Karpas-422 (cell line): ENCODE data around the gene NUP93. TPM values are rescaled to one million over a fixed set of nuclear protein-coding genes. Genes with fewer than 3 reads are reported as not detected.
"Not testable (repeated sequence)": the region's sequence is repeated elsewhere in the genome, so short reads cannot be mapped to it uniquely, and the experiment has no call there.

Source experiments
- DNase-seq: peaks from one replicate; pipeline ENCODE4 v3.0.0-alpha.2; 2015
- H2AFZ ChIP-seq: fragments of 200-600 bp; sonication (generic); 2 replicates; pipeline ENCODE4 v1.6.1; 2014; ENCODE audit warnings: antibody characterized with exemption, low read length, mixed read lengths
- H3K27ac ChIP-seq: fragments of 200-600 bp; sonication (generic); 2 replicates; pipeline ENCODE4 v1.5.1; 2014; ENCODE audit warnings: mild to moderate bottlenecking, low read length, moderate library complexity
- H3K27me3 ChIP-seq: fragments of 200-600 bp; sonication (generic); 2 replicates; pipeline ENCODE4 v1.6.1; 2014; ENCODE audit warnings: low read length, mixed read lengths
- H3K36me3 ChIP-seq: fragments of 200-600 bp; sonication (generic); 2 replicates; pipeline ENCODE4 v1.6.1; 2014; ENCODE audit warnings: low read length, mixed read lengths; ENCODE audit not compliant: insufficient read depth
- H3K4me1 ChIP-seq: fragments of 200-600 bp; sonication (generic); 2 replicates; pipeline ENCODE4 v1.6.1; 2014; ENCODE audit warnings: mild to moderate bottlenecking, low read length, mixed read lengths
- H3K4me2 ChIP-seq: fragments of 200-600 bp; sonication (generic); 2 replicates; pipeline ENCODE4 v1.6.1; 2014; ENCODE audit warnings: low read length, low read depth, mild to moderate bottlenecking; ENCODE audit not compliant: poor library complexity, severe bottlenecking
- H3K4me3 ChIP-seq: fragments of 200-600 bp; sonication (generic); 2 replicates; pipeline ENCODE4 v1.5.1; 2014; ENCODE audit warnings: mild to moderate bottlenecking, antibody characterized with exemption, low read length, mixed read lengths
- H3K79me2 ChIP-seq: fragments of 200-600 bp; sonication (generic); 2 replicates; pipeline ENCODE4 v1.6.1; 2014; ENCODE audit warnings: mild to moderate bottlenecking, low read length, mixed read lengths
- H3K9ac ChIP-seq: fragments of 200-600 bp; sonication (generic); 2 replicates; pipeline ENCODE4 v1.6.0; 2014; ENCODE audit warnings: low read length
- H3K9me2 ChIP-seq: fragments of 200-600 bp; sonication (generic), shearing (Covaris generic); replicated peaks from 2 replicates; pipeline ENCODE4 v1.6.0; 2014; ENCODE audit warnings: mild to moderate bottlenecking, low read length, moderate library complexity; ENCODE audit not compliant: insufficient read depth
- H3K9me3 ChIP-seq: fragments of 300-700, 200-600 bp; sonication (generic); 2 replicates; pipeline ENCODE4 v1.6.1; 2014; ENCODE audit warnings: low read length, mixed read lengths
- H4K20me1 ChIP-seq: fragments of 200-600 bp; sonication (generic); 2 replicates; pipeline ENCODE4 v1.6.1; 2014; ENCODE audit warnings: mild to moderate bottlenecking, antibody characterized with exemption, low read length, low read depth; ENCODE audit not compliant: insufficient read depth
- total RNA-seq: library from RNA; depleted of rRNA; stranded (reverse); fragments of >200 nt; shearing (Covaris generic); gene quantifications from 2 replicates; pipeline ENCODE4 v1.2.3, GENCODE V29; 2014; ENCODE audit warnings: low replicate concordance

The NUP93 gene
- total RNA-seq, 1 experiment from 2014 or later: 116 TPM

DNA sequence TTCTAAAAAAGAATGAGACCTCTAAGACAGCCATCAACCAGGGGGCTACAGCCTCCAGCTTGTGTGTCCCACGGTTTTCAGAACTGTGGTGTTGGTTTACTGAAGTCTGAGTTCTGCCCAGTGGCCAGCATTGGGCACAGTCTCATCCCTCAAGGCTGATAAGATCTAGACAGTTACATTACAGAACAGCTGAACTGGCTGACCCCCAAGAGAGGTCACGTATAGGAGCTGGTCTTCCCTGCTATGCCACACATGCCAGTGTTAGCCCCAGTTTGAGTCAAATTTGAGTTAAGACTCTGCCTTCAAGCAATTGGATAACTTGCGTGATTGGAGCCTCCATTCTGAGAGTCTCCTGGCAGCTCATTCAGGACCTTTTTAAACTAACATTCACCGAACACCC is 14.8 kb upstream of the NUP93 start:
- no peaks in the 10 kb centered on the region for H3K9me3 ChIP-seq
- DNase-seq: no peak
- H3K27me3 ChIP-seq: 0 out of 2 replicates have a peak, but pooled peaks cover 3% of the 10 kb centered on the region
- H4K20me1 ChIP-seq: no peaks in the 10 kb centered on the region
- no peaks in the 10 kb centered on the region for H3K4me1 ChIP-seq
- no peak overlapping the region for H2AFZ ChIP-seq
- H3K36me3 ChIP-seq: no peaks in the 10 kb centered on the region
- H3K79me2 ChIP-seq: no peaks in the 10 kb centered on the region
- H3K4me3 ChIP-seq: no peak overlapping the region
- no peaks in the 10 kb centered on the region for H3K9me2 ChIP-seq
- no peak overlapping the region for H3K27ac ChIP-seq
- no peak overlapping the region for H3K9ac ChIP-seq
- no peak overlapping the region for H3K4me2 ChIP-seq

DNA sequence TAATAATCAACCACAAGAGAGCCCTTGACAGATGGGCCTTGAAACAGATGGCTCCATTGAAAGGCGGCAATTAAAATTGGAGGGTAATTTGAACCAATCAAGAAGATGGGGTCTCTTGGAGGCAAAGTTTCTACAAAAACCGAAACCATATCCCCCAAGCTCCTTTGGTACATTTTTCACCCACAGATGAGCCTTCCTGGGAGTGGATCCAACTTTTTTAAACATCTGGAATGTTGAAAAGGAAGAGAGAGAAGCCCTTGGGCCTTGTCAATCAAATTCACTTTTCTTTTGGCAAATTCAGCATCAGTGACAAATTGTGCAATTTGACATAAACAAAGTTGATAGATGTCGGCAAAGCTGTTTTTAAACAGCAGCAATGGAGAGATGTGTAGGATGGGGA is 13.2 kb upstream of the NUP93 start:
- H3K9ac ChIP-seq: no peak overlapping the region
- no peaks in the 10 kb centered on the region for H4K20me1 ChIP-seq
- no peak overlapping the region for H3K27ac ChIP-seq
- no peaks in the 10 kb centered on the region for H3K4me1 ChIP-seq
- no peak overlapping the region for H3K4me2 ChIP-seq
- H3K27me3 ChIP-seq: 0 out of 2 replicates have a peak, but pooled peaks cover 4% of the 10 kb centered on the region
- H3K9me2 ChIP-seq: no peaks in the 10 kb centered on the region
- no peak overlapping the region for H3K4me3 ChIP-seq
- DNase-seq: no peak
- no peaks in the 10 kb centered on the region for H3K79me2 ChIP-seq
- H3K36me3 ChIP-seq: no peaks in the 10 kb centered on the region
- no peak overlapping the region for H2AFZ ChIP-seq
- no peaks in the 10 kb centered on the region for H3K9me3 ChIP-seq

DNA sequence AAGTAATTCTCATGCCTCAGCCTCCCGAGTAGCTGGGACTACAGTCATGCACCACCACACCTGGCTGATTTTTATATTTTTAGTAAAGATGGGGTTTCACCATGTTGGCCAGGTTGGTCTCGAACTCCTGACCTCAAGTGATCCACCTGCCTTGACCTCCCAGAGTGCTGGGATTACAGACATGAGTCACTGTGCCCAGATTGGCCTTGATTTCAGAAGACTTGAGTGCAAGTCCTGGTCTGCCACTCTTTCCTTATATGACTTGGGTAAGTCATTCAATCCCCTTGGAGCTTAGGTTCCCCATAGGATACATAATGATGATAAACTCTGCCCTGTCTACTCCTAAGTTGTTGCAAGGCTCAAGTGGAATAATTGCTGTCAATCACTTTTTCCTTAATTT is 12.4 kb upstream of the NUP93 start:
- not testable (repeated sequence) for H3K4me3 ChIP-seq, H3K36me3 ChIP-seq, H3K9me2 ChIP-seq, H4K20me1 ChIP-seq, H3K4me2 ChIP-seq, DNase-seq, H3K27me3 ChIP-seq, H3K9me3 ChIP-seq, H3K27ac ChIP-seq, H3K79me2 ChIP-seq, H3K9ac ChIP-seq, H2AFZ ChIP-seq, H3K4me1 ChIP-seq

DNA sequence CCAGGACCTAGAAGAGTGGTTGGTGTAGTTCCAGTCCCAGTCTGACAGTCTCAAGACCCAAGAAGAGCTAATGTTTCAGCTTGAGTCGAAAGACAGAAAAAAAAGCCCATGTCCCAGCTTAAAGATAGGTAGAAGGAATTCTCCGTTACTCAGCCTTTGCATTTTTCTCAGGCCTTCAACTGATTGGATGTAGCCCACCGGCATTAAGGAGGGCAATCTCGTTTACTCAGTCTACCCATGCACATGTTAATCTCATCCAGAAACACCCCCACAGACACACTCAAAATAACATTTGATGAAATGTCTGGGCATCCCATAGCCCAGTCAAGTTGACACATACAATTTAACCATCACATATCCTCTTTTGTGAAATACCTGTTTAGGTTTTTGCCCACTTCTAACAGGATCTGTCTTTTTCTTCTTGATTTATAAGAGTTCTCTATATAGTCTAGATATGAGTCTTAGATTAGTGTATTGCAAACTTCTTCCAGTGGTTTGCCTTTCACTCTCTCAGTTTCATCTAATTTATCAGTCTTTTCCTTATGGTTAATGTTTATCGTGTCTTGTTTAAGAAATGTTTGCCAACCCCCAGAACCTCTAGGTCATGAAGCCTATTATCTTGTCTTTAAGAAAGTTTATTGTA is 7.6 kb upstream of the NUP93 start:
- Histone ChIP-seq H3K36me3 (no peaks in the 10 kb centered on the region), H3K9me3 (no peaks in the 10 kb centered on the region), H4K20me1 (no peaks in the 10 kb centered on the region), H3K9ac (no peak overlapping the region), H3K4me3 (no peak overlapping the region), H3K27ac (no peak overlapping the region), H3K4me1 (no peaks in the 10 kb centered on the region), H3K4me2 (no peak overlapping the region), H3K79me2 (no peaks in the 10 kb centered on the region), H2AFZ (no peak overlapping the region), H3K9me2 (no peaks in the 10 kb centered on the region), H3K27me3 (peaks cover 2% of the 10 kb centered on the region; the same call in 1 of the 2 replicates)
- no peak for DNase-seq

DNA sequence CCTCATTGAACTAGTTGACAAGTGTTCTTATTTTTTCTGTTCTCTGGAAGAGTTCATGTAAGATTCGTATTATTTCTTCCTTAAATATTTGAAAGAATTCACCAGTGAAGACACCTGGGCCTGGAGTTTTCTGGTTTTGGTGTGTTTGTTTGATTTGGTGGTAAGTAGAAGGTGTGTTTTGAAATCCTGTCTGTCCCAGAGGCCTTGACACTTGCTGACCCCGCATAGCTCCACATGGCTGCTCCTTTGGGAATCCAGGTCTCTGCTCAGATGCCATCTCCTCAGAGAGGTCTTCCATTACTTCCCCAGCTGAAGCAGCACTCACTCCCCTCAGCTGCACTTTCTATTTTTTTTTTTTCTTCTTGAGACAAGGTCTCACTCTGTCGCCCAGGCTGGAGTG is 5.7 kb upstream of the NUP93 start:
- no peaks in the 10 kb centered on the region for H3K36me3 ChIP-seq
- no peak for DNase-seq
- no peaks in the 10 kb centered on the region for H3K9me3 ChIP-seq
- H3K4me3 ChIP-seq: no peak overlapping the region
- H4K20me1 ChIP-seq: no peaks in the 10 kb centered on the region
- no peaks in the 10 kb centered on the region for H3K79me2 ChIP-seq
- H3K9ac ChIP-seq: no peak overlapping the region
- no peaks in the 10 kb centered on the region for H3K9me2 ChIP-seq
- H3K4me1 ChIP-seq: peaks cover 3% of the 10 kb centered on the region
- H3K4me2 ChIP-seq: no peak overlapping the region
- H3K27ac ChIP-seq: no peak overlapping the region
- no peak overlapping the region for H2AFZ ChIP-seq
- peaks cover 2% of the 10 kb centered on the region; the same call in 1 of the 2 replicates for H3K27me3 ChIP-seq

DNA sequence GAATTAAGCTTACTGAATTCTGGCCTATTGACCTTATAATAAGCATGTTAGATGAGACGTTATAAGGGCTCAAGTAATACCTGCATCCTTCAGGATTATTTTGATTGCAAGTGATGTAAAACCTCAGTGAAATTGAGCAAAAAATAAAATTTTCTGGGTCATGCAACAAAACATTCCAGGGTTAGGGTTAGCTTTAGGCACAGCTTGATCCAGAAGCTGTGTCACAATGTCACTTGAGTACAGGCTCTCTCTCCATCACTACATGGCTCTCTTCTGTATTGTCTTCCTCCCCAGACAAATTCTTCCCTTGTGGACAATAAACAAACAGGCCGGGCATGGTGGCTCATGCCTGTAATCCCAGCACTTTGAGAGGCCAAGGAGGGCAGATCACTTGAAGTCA is 3.6 kb upstream of the NUP93 start:
- Histone ChIP-seq H3K4me3 (no peak overlapping the region), H3K4me1 (peaks cover 14% of the 10 kb centered on the region), H3K9ac (no peak overlapping the region), H3K27me3 (peaks cover 2% of the 10 kb centered on the region; the same call in 1 of the 2 replicates), H3K9me3 (no peaks in the 10 kb centered on the region), H3K27ac (no peak overlapping the region), H4K20me1 (no peaks in the 10 kb centered on the region; the same call in 1 of the 2 replicates), H3K36me3 (no peaks in the 10 kb centered on the region), H3K9me2 (no peaks in the 10 kb centered on the region), H3K79me2 (peaks cover 13% of the 10 kb centered on the region), H2AFZ (no peak overlapping the region), H3K4me2 (no peak overlapping the region)
- DNase-seq: no peak

DNA sequence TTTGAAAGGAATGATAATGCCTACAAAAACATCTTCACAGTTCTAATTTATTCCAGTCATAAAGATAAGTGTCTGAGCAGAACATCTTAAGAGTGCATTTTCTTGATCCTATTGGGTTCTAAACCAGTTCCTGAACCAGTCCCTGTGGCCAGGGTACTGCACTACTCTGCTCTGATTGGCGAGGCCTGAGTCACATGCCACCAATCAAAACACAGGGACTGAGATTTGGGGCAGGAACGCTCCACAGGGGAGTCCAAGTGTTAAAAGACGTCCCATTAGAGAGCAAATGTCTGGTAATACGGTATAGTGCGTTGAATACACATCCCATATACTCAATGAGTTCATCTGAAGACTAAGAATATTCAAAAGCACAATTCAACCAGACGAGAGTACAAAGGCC is 3.0 kb upstream of the NUP93 start:
- H3K4me3 ChIP-seq: no peak overlapping the region
- H3K27me3 ChIP-seq: no peaks in the 10 kb centered on the region; the same call in 1 of the 2 replicates
- no peaks in the 10 kb centered on the region for H3K9me2 ChIP-seq
- H4K20me1 ChIP-seq: peaks cover under 1% of the 10 kb centered on the region; the same call in 1 of the 2 replicates
- no peak overlapping the region for H3K4me2 ChIP-seq
- no peaks in the 10 kb centered on the region for H3K36me3 ChIP-seq
- peaks cover 20% of the 10 kb centered on the region for H3K79me2 ChIP-seq
- no peak overlapping the region for H3K9ac ChIP-seq
- no peak overlapping the region for H2AFZ ChIP-seq
- no peak for DNase-seq
- no peak overlapping the region for H3K27ac ChIP-seq
- peaks cover 21% of the 10 kb centered on the region for H3K4me1 ChIP-seq
- no peaks in the 10 kb centered on the region for H3K9me3 ChIP-seq

DNA sequence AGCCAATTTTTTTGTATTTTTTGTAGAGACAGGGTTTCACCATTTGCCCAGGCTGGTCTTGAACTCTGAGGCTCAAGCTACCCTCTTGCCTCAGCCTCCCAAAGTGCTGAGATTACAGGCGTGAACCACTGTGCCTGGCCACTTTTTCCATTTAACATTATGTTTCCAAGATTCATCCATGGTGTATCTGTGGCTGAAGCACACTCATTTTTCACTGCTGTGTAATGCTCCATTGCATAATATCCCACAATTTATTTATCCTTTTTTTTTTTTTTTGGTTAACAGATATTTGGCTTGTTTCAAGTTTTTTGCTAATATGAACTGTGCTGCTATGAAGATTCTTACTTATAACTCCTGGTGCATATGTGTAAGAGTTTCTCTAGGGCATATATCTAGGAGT is 1.9 kb upstream of the NUP93 start:
- Histone ChIP-seq H3K4me2 (no peak overlapping the region), H3K27me3 (no peaks in the 10 kb centered on the region; the same call in 1 of the 2 replicates), H3K9me3 (no peaks in the 10 kb centered on the region), H4K20me1 (peaks cover 9% of the 10 kb centered on the region; the same call in 1 of the 2 replicates), H2AFZ (no peak overlapping the region), H3K9ac (no peak overlapping the region), H3K9me2 (no peaks in the 10 kb centered on the region), H3K36me3 (no peaks in the 10 kb centered on the region), H3K4me1 (peaks cover 32% of the 10 kb centered on the region), H3K79me2 (peaks cover 31% of the 10 kb centered on the region), H3K27ac (no peak overlapping the region), H3K4me3 (no peak overlapping the region)
- no peak for DNase-seq
